ENCODE results near the gene ATP5PD. TPM values are rescaled to one million over a fixed set of nuclear protein-coding genes. Genes with fewer than 3 reads are reported as not detected.

ATP5PD gene
- total and polyA plus RNA-seq, 9 donors, result 137 to 331 (median 157) TPM

- Histone ChIP-seq H3K9me3 (no peaks in the 10 kb centered on the region), H3K36me3 (no peaks in the 10 kb centered on the region), H3K27ac (peak overlapping the region; percentile 2 to 63), H3K4me3 (no peak overlapping the region), H3K4me1 (ENCODE audit: insufficient read depth) (peaks cover 2% of the 10 kb centered on the region), H3K27me3 (no peaks in the 10 kb centered on the region)
- TF ChIP-seq EP300 (IDR thresholded peaks at IDR 0.05) (no peak), CTCF (IDR thresholded peaks at IDR 0.05) (no peak), POLR2A (IDR thresholded peaks at IDR 0.05) (no peak)
- WGBS, 3 donors, result 58 to 81% (median 67%) methylated on average over 26 of the region's 26 CpGs
- peak in 1 of 5 donors; percentile 38 for DNase-seq
- intact Hi-C loops (cut with DNase I), result loop anchor here in 1 of 4 donors (10.0 kb wide), 1 partner anchor 134 kb away; no protein-coding TSS in a partner anchor
These were observed 13.8 kb upstream of the ATP5PD start for GRCh38 chr17:75060434-75061054.

GRCh38 chr17:75059369-75060345 lies 12.9 kb upstream of the ATP5PD start:
- peak; percentile 51 to 58 (median 56) for DNase-seq
- Histone ChIP-seq H3K27me3 (no peaks in the 10 kb centered on the region), H3K4me3 (no peak overlapping the region), H3K36me3 (no peaks in the 10 kb centered on the region), H3K27ac (peak overlapping the region in 1 of 2 donors; percentile 78), H3K9me3 (no peaks in the 10 kb centered on the region), H3K4me1 (ENCODE audit: insufficient read depth) (peaks cover 2% of the 10 kb centered on the region)
- no peak for TF ChIP-seq EP300 (IDR thresholded peaks at IDR 0.05)
- TF ChIP-seq POLR2A (IDR thresholded peaks at IDR 0.05), result no peak
- TF ChIP-seq CTCF (IDR thresholded peaks at IDR 0.05), result peak in 2 of 3 donors; percentile 47 to 53
- WGBS, 3 donors, result 16 to 43% (median 18%) methylated on average over 25 of the region's 25 CpGs
- intact Hi-C loops (cut with DNase I), result loop anchor here in 2 of 4 donors (10.0 kb wide), 2 partner anchors 135 to 145 kb away; partner anchors contain the start of gene NUP85 (in 1 of the 2)

- no peak overlapping the region for H3K4me3 ChIP-seq
- TF ChIP-seq EP300 (IDR thresholded peaks at IDR 0.05), result no peak
- no peak for TF ChIP-seq POLR2A (IDR thresholded peaks at IDR 0.05)
- no peak for TF ChIP-seq CTCF (IDR thresholded peaks at IDR 0.05)
- no peaks in the 10 kb centered on the region for H3K27me3 ChIP-seq
- intact Hi-C loops (cut with DNase I), result loop anchor here in 1 of 4 donors (10.0 kb wide), 1 partner anchor 153 kb away; the partner anchor contains the start of gene NUP85
- peaks cover 2% of the 10 kb centered on the region for H3K4me1 ChIP-seq (ENCODE audit: insufficient read depth)
- no peak for DNase-seq
- 71 to 78% (median 74%) methylated on average over 2 of the region's 2 CpGs for WGBS, 3 donors
- H3K9me3 ChIP-seq, result no peaks in the 10 kb centered on the region
- no peaks in the 10 kb centered on the region for H3K36me3 ChIP-seq
- no peak overlapping the region for H3K27ac ChIP-seq
These were observed 5.2 kb upstream of the ATP5PD start for GRCh38 chr17:75051941-75052340.

GRCh38 chr17:75049706-75050105 lies 2.9 kb upstream of the ATP5PD start:
- TF ChIP-seq POLR2A (IDR thresholded peaks at IDR 0.05) (no peak), CTCF (IDR thresholded peaks at IDR 0.05) (no peak), EP300 (IDR thresholded peaks at IDR 0.05) (no peak)
- Histone ChIP-seq H3K9me3 (no peaks in the 10 kb centered on the region), H3K4me1 (ENCODE audit: insufficient read depth) (peaks cover 2% of the 10 kb centered on the region), H3K4me3 (no peak overlapping the region), H3K27ac (peak overlapping the region in 1 of 2 donors; percentile 41), H3K36me3 (no peaks in the 10 kb centered on the region), H3K27me3 (no peaks in the 10 kb centered on the region)
- DNase-seq, result no peak
- intact Hi-C loops (cut with DNase I), result loop anchor here in 1 of 4 donors (10.0 kb wide), 1 partner anchor 155 kb away; the partner anchor contains the start of gene NUP85

All from ovary (tissue), 9 donors.